SH-SY5Y (cell line): ENCODE results near the gene MFAP3L.

Experiments used
- GATA2 ChIP-seq: IDR thresholded peaks from 2 replicates; pipeline ENCODE4 v1.6.1; 2011; ENCODE audit warnings: mild to moderate bottlenecking, low read depth, low read length
- GATA3 ChIP-seq: IDR thresholded peaks from 2 replicates; pipeline ENCODE4 v1.6.1; 2011; ENCODE audit warnings: low read depth, mild to moderate bottlenecking, low read length, moderate library complexity

GRCh38 chr4:169986369-169986768 lies 39.8 kb downstream of the MFAP3L start:
- TF ChIP-seq GATA2 = no peak
- no peak for TF ChIP-seq GATA3
